Measurements from ENCODE around the gene PBX1.

DNA sequence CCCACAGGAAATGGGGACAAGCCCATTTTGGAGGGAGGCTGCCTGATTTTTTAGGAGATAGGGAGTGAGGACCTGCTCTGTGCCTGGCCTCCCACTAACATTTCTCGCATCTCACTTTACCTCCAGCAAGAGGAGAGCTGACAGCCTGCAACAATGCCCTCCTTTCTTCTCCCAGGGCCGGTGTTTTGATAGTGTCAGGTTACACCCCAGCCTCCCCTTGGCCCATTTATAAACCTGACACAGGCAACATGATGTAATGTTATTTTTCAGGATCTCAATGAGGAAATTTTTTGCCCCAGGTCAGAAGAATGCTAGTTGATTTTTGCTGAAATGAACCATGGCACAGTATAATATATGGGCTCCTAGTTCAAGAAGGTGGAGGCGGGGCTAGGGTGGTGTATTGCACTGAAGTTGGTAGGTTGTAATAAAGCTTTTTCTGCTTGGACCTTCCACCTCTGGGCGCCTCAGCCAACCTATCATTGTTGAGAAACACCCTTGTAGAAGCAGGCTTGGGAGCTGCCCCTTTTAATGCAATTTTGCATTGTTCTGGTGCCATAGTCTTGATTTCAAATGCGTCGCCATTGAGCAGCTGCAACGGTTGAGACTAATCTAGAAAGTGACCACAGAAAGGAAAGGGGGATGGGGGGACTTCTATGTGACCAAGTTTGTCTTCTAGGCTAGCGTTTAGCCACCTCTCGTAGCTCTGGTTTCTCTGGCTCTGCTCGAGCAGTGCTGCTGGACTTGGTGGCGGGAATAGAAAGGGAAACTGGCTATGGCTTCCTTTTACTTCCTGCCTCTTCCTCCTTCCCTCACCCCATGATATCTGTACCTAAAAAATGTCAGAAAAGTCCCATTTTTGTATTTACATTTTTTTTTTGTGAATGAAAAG is 53.0 kb downstream of the PBX1 start:
- TF ChIP-seq CTCF (conservative IDR thresholded peaks at IDR 0.05; ENCODE audit: low read depth, low read length), result no peak
- TF ChIP-seq EZH2 (IDR thresholded peaks at IDR 0.05; ENCODE audit: low read length, unreplicated experiment), result no peak
- no peak for TF ChIP-seq EZH2phosphoT487 (IDR thresholded peaks at IDR 0.05; ENCODE audit: borderline replicate concordance, low read length)
